Transverse colon (tissue), 4 donors: ENCODE data around the gene BLM.

ENCODE experiments used
- EP300 ChIP-seq: sonication (generic); formaldehyde crosslinking; IDR thresholded peaks from one replicate; pipeline ENCODE4 v1.6.1; 2017; ENCODE audit warnings: antibody characterized with exemption, low read depth
- POLR2A ChIP-seq: fragments of 450-650 bp; IDR thresholded peaks from one replicate; pipeline ENCODE4 v1.6.1; 2016; ENCODE audit warnings: antibody characterized with exemption, mild to moderate bottlenecking, moderate library complexity
- POLR2AphosphoS5 ChIP-seq, 3 donors: sonication (generic); formaldehyde crosslinking; IDR thresholded peaks; one replicate each; pipeline ENCODE4 v1.6.1; 2016; ENCODE audit warnings: antibody characterized with exemption in 3 of 3
- TF ChIP-seq, protein P1 (sequence below), 5 experiments: fragments of 200-600 bp in 3 of 5; fragments of 450-650 bp in 2 of 5; sonication (generic) in 3 of 5; IDR thresholded peaks; 1 replicate in 2 of 5; 2 replicates in 3 of 5; pipeline ENCODE4 v1.5.1; 2016 to 2017; ENCODE audit warnings: antibody characterized with exemption in 5 of 5, inconsistent platforms in 3 of 5, mild to moderate bottlenecking in 2 of 5, moderate library complexity in 1 of 5

- no peak for TF ChIP-seq POLR2AphosphoS5 (IDR thresholded peaks at IDR 0.05)
- TF ChIP-seq, protein P1, sequence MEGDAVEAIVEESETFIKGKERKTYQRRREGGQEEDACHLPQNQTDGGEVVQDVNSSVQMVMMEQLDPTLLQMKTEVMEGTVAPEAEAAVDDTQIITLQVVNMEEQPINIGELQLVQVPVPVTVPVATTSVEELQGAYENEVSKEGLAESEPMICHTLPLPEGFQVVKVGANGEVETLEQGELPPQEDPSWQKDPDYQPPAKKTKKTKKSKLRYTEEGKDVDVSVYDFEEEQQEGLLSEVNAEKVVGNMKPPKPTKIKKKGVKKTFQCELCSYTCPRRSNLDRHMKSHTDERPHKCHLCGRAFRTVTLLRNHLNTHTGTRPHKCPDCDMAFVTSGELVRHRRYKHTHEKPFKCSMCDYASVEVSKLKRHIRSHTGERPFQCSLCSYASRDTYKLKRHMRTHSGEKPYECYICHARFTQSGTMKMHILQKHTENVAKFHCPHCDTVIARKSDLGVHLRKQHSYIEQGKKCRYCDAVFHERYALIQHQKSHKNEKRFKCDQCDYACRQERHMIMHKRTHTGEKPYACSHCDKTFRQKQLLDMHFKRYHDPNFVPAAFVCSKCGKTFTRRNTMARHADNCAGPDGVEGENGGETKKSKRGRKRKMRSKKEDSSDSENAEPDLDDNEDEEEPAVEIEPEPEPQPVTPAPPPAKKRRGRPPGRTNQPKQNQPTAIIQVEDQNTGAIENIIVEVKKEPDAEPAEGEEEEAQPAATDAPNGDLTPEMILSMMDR (IDR thresholded peaks at IDR 0.05), result no peak
- TF ChIP-seq EP300, result no peak
- TF ChIP-seq POLR2A, result no peak
Measured at GRCh38 chr15:90749754-90750153, 32.6 kb downstream of the BLM start.
